IMR-90 (cell line): Measurements from ENCODE around the gene IDI2. TPM values are rescaled to one million over a fixed set of nuclear protein-coding genes. Genes with fewer than 3 reads are reported as not detected.

Source experiments
- ATAC-seq: fragments of 200-7000 bp; cut with Tn5 transposase; 2 replicates; pipeline ENCODE4 v1.9.1; 2020; ENCODE audit warnings: low read depth, mild to moderate bottlenecking, moderate library complexity
- BruUV-seq: library from RNA; stranded (reverse); fragments of 400-500 nt; replicated peaks from 2 replicates; lab custom pipeline; 2021; lab: Mats Ljungman, UMichigan
- CTCF ChIA-PET: fragments of 300-600 bp; formaldehyde crosslinking; extraction: SDS; loops from one replicate; lab custom pipeline; 2021; ENCODE audit warnings: antibody characterized with exemption; lab: Yijun Ruan, JAX
- POLR2A ChIA-PET: fragments of 300-600 bp; sonication (Branson Sonifier 250); formaldehyde crosslinking; loops from one replicate; lab custom pipeline; 2022; ENCODE audit warnings: antibody characterized with exemption; ENCODE audit not compliant: unreplicated experiment; lab: Charles Lee
- DNase-seq: peaks from one replicate; pipeline ENCODE4 v3.0.0; 2013
- H2AFZ ChIP-seq: replicated peaks from 2 replicates; pipeline ENCODE3; 2013; ENCODE audit warnings: low read length, mild to moderate bottlenecking; ENCODE audit not compliant: poor library complexity
- H2AK5ac ChIP-seq: 2 replicates; pipeline ENCODE4 v1.6.1; 2013; ENCODE audit warnings: low read depth, low read length, inconsistent platforms
- H2AK9ac ChIP-seq: replicated peaks from 2 replicates; pipeline ENCODE3; 2013; ENCODE audit warnings: mild to moderate bottlenecking, low read depth, low read length, moderate library complexity; ENCODE audit not compliant: poor library complexity
- H2BK120ac ChIP-seq: 2 replicates; pipeline ENCODE4 v1.6.1; 2013; ENCODE audit warnings: low read depth, low read length, inconsistent platforms
- H2BK15ac ChIP-seq: 3 replicates; pipeline ENCODE4 v1.6.1; 2013; ENCODE audit warnings: low read depth, low read length, inconsistent platforms
- H2BK20ac ChIP-seq: 2 replicates; pipeline ENCODE4 v1.6.1; 2013; ENCODE audit warnings: low read depth, mild to moderate bottlenecking, inconsistent platforms, low read length, moderate library complexity
- H2BK5ac ChIP-seq: 2 replicates; pipeline ENCODE4 v1.6.1; 2013; ENCODE audit warnings: mild to moderate bottlenecking, low read depth, low read length, inconsistent platforms; ENCODE audit not compliant: poor library complexity, severe bottlenecking
- H3K14ac ChIP-seq: replicated peaks from 2 replicates; pipeline ENCODE4 v1.6.1; 2013; ENCODE audit warnings: low read depth, low read length, inconsistent platforms
- H3K18ac ChIP-seq: 2 replicates; pipeline ENCODE4 v1.6.1; 2013; ENCODE audit warnings: low read depth, low read length, control low read depth
- H3K23ac ChIP-seq: 2 replicates; pipeline ENCODE4 v1.6.1; 2013; ENCODE audit warnings: low read depth, low read length, inconsistent platforms
- H3K27ac ChIP-seq: 2 replicates; pipeline ENCODE4 v1.5.1; 2013; ENCODE audit warnings: mild to moderate bottlenecking, control low read depth, low read length; ENCODE audit not compliant: insufficient read depth
- H3K27me3 ChIP-seq: 2 replicates; pipeline ENCODE4 v1.6.1; 2013; ENCODE audit warnings: low read length; ENCODE audit not compliant: control insufficient read depth, insufficient read depth
- H3K36me3 ChIP-seq: 2 replicates; pipeline ENCODE4 v1.6.1; 2013; ENCODE audit warnings: low read length, mixed read lengths; ENCODE audit not compliant: control insufficient read depth, insufficient read depth
- H3K4ac ChIP-seq: 2 replicates; pipeline ENCODE4 v1.6.1; 2013; ENCODE audit warnings: low read depth, low read length, inconsistent platforms
- H3K4me1 ChIP-seq: 2 replicates; pipeline ENCODE4 v1.6.1; 2013; ENCODE audit warnings: low read length, mixed read lengths; ENCODE audit not compliant: control insufficient read depth, insufficient read depth
- H3K4me2 ChIP-seq: 2 replicates; pipeline ENCODE4 v1.6.1; 2013; ENCODE audit warnings: low read depth, mild to moderate bottlenecking, control low read depth, low read length, moderate library complexity
- H3K4me3 ChIP-seq: 2 replicates; pipeline ENCODE4 v1.5.1; 2013; ENCODE audit warnings: low read depth, mild to moderate bottlenecking, control low read depth, low read length, moderate library complexity; ENCODE audit not compliant: insufficient read depth
- H3K56ac ChIP-seq: 2 replicates; pipeline ENCODE4 v1.6.1; 2013; ENCODE audit warnings: low read length, inconsistent platforms; ENCODE audit not compliant: insufficient read depth; ENCODE audit errors: extremely low read depth
- H3K79me1 ChIP-seq, 2 experiments: 2 replicates each; pipeline ENCODE4 v1.6.1; 2013; ENCODE audit warnings: low read length in 2 of 2, inconsistent platforms in 1 of 2, low read depth in 1 of 2
- H3K9ac ChIP-seq: 2 replicates; pipeline ENCODE4 v1.6.1; 2013; ENCODE audit warnings: low read depth, low read length, control low read depth
- H3K9me1 ChIP-seq: 2 replicates; pipeline ENCODE4 v1.6.1; 2013; ENCODE audit warnings: low read length, inconsistent platforms; ENCODE audit not compliant: insufficient read depth
- H3K9me3 ChIP-seq: 2 replicates; pipeline ENCODE4 v1.6.1; 2013; ENCODE audit warnings: low read length; ENCODE audit not compliant: control insufficient read depth, insufficient read depth
- H4K20me1 ChIP-seq: 2 replicates; pipeline ENCODE4 v1.6.1; 2013; ENCODE audit warnings: low read length, inconsistent platforms; ENCODE audit not compliant: insufficient read depth
- H4K5ac ChIP-seq: 2 replicates; pipeline ENCODE4 v1.6.1; 2013; ENCODE audit warnings: mild to moderate bottlenecking, low read depth, low read length, control low read depth
- H4K8ac ChIP-seq, 2 experiments: 2 replicates each; pipeline ENCODE4 v1.6.1; 2013; ENCODE audit warnings: low read depth in 2 of 2, low read length in 2 of 2, control low read depth in 1 of 2, inconsistent platforms in 1 of 2
- H4K91ac ChIP-seq: 2 replicates; pipeline ENCODE4 v1.6.1; 2013; ENCODE audit warnings: low read depth, low read length, inconsistent platforms; ENCODE audit not compliant: insufficient read depth
- CEBPB ChIP-seq: IDR thresholded peaks from 2 replicates; pipeline ENCODE4 v1.6.1; 2012; ENCODE audit warnings: low read depth, low read length, improper control_type of control experiment
- WGBS, 2 experiments: methylation state at CpG; one replicate each; pipeline versions ENCODE4 v1.1.5 to v1.1.7; 2013; ENCODE audit warnings: missing lambda C conversion rate in 2 of 2; ENCODE audit not compliant: insufficient read length in 1 of 2; ENCODE audit errors: extremely low coverage in 2 of 2; 5-methylcytosine and 5-hydroxymethylcytosine counted together
- dilution Hi-C: fragments of 300-500 bp; cut with HindIII; formaldehyde crosslinking; loops from one replicate; pipeline ENCODE4 v1.14.3; 2018; ENCODE audit warnings: low sequenced_read_pairs; ENCODE audit not compliant: unreplicated experiment
- in situ Hi-C: fragments of 300-500 bp; cut with MboI; formaldehyde crosslinking; loops from 3 replicates; pipeline ENCODE4 v1.14.3; 2019; ENCODE audit warnings: low sequenced_read_pairs, inconsistent platforms, mixed read lengths
- intact Hi-C: fragments of 100-400 bp; cut with micrococcal nuclease; formaldehyde crosslinking; loops from 2 replicates; pipeline ENCODE4 v1.10.0; 2022
- polyA plus RNA-seq, 3 experiments: library from polyadenylated mRNA; depleted of rRNA; stranded (reverse); fragments of >200 nt; gene quantifications; 2 replicates each; pipeline ENCODE4 v1.2.3, GENCODE V29; 2012; ENCODE audit warnings: low replicate concordance in 1 of 3
- total RNA-seq: library from RNA; depleted of rRNA; stranded (reverse); fragments of >200 nt; gene quantifications from 2 replicates; pipeline ENCODE4 v1.2.3, GENCODE V29; 2012

The IDI2 gene
- total and polyA plus RNA-seq, 2 of the 4 experiments (the other 2 are of a cell fraction): not detected

DNA sequence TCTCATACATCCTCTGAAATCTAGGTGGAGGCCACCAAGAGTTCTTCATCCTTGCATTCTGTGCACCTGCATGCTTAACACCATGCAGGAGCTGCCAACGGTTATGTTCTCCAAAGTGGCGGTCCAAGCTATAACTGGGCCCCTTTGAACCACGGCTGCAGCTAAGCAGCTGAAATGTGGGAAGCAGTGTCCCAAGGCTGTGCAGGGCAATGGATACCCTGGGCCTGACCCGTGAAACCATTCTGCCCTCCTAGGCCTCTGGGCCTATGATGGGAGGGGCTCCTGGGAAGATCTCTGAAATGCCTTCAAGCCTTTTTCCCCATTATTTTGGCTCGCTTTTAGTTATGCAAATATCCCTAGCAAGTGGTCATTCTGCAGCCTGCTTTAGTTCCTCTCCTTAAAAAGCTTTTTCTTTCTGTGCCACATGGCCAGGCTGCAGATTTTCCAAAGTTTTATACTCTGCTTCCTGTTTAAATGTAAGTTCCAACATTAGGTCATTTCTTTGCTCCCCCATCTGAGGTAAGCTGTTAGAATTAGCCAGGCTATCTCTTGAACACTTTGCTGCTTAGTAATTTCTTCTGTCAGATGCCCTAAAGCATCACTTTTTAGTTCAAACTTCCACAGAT lies 45.1 kb downstream of the IDI2 start:
- no peak overlapping the region for H2BK15ac ChIP-seq
- no peaks in the 10 kb centered on the region for H3K27me3 ChIP-seq
- no peak overlapping the region for H3K4me2 ChIP-seq
- H3K36me3 ChIP-seq: peaks cover 2% of the 10 kb centered on the region
- no peak overlapping the region for H3K9ac ChIP-seq
- no peak for ATAC-seq
- in situ Hi-C loops: no loop called here
- H4K20me1 ChIP-seq: no peaks in the 10 kb centered on the region; the same call in 1 of the 2 replicates
- H3K9me3 ChIP-seq: peaks cover 23% of the 10 kb centered on the region
- no peak overlapping the region for H2AFZ ChIP-seq
- H3K14ac ChIP-seq: no peak overlapping the region
- no peak overlapping the region for H3K23ac ChIP-seq
- H3K79me1 ChIP-seq: peaks cover 14 to 25% of the 10 kb centered on the region in 2 experiments
- no peak overlapping the region for H4K5ac ChIP-seq
- peaks cover 7% of the 10 kb centered on the region for H3K9me1 ChIP-seq
- dilution Hi-C loops: no loop called here
- intact Hi-C loops: no loop called here
- BruUV-seq: no TSS peak
- WGBS, 2 experiments: 94% methylated on average over 3 of the region's 5 CpGs; no CpG with 5 or more reads in 1 of the 2 experiments
- H4K8ac ChIP-seq: no peak overlapping the region
- CTCF ChIA-PET: no interaction called here
- H4K91ac ChIP-seq: no peak overlapping the region
- TF ChIP-seq CEBPB: no peak
- no peak overlapping the region for H3K4me3 ChIP-seq
- DNase-seq: no peak
- no peak overlapping the region for H2BK20ac ChIP-seq
- H3K27ac ChIP-seq: no peak overlapping the region
- no peak overlapping the region for H3K18ac ChIP-seq
- no peak overlapping the region for H3K4ac ChIP-seq
- POLR2A ChIA-PET: no interaction called here
- H3K4me1 ChIP-seq: peaks cover under 1% of the 10 kb centered on the region; the same call in 1 of the 2 replicates
- no peak overlapping the region for H2AK5ac ChIP-seq
- no peak overlapping the region for H2AK9ac ChIP-seq
- H3K56ac ChIP-seq: no peak overlapping the region
- H2BK5ac ChIP-seq: no peak overlapping the region
- no peak overlapping the region for H2BK120ac ChIP-seq
